ENCODE measurements around the gene KCNC3. TPM values are rescaled to one million over a fixed set of nuclear protein-coding genes. Genes with fewer than 3 reads are reported as not detected.
A peak's percentile ranks its signal among the peaks of the same experiment; 100 is the strongest.
"Not testable (repeated sequence)": the region's sequence is repeated elsewhere in the genome, so short reads cannot be mapped to it uniquely, and the experiment has no call there.

The KCNC3 gene
- total RNA-seq, 4 donors from 2014 or later: 0.27 to 0.64 (median 0.49) TPM

DNA sequence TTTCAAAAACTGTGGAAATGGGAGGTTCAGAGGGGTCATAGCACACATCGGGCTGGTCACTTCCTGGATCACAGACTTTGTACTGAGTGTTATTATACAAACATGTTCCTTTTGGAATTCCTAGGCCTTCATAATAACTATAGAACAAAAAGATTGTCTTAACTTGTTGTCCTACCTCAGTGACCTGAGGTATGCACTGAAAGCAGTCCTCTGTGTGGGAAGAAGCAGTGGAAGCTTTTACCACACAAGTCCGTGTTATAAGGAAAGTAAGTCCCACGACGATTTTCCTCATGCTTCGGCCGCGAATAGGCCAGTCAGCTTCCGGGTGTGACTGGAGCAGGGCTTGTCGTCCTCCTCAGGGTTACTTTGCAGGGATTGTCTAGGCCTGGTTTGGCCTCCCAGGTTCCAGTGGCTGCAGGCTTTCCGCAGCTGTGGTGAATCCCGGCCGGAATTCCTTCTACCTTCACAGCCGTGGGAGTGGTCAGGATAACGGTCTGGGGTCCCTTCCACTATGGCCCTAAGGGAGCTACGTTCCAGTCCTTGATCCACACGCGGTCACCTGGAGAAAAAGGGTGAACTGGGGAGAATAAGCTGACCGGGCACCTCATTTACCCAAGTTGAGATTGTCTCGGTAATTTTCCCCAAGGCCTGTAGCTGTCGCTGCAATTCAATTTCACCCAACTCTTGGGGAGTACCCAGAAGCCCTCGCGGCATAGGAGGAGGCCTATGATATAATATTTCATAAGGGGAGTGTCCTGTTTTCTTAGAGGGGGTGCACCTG is 20.3 kb upstream of the KCNC3 start:
- Histone ChIP-seq H3K36me3 (no peaks in the 10 kb centered on the region), H3K27ac (no peak overlapping the region), H3K4me3 (no peak overlapping the region), H3K27me3 (no peaks in the 10 kb centered on the region), H3K4me1 (no peaks in the 10 kb centered on the region), H3K9me3 (no peaks in the 10 kb centered on the region)
- intact Hi-C loops (cut with DNase I; ENCODE audit: low total_unique reads): no loop called here
- DNase-seq: no peak
- WGBS, 2 donors (ENCODE audit: low coverage in 1 of 2): 60 to 64% methylated on average over 3 to 22 of the region's 22 CpGs
- in situ Hi-C loops (cut with MboI; ENCODE audit: low pct_ligation_motif_present in 1 of 4, low pct_unique_long_range_greater_than_20kb in 1 of 4, low sequenced_read_pairs in 3 of 4): loop anchor here (10.0 to 25.0 kb wide), 2 partner anchors 113 to 435 kb away; no protein-coding TSS in a partner anchor
- TF ChIP-seq EP300 (IDR thresholded peaks at IDR 0.05; ENCODE audit: low read depth) (no peak), POLR2A (IDR thresholded peaks at IDR 0.05) (no peak), POLR2AphosphoS5 (IDR thresholded peaks at IDR 0.05) (no peak)
- TF ChIP-seq, protein P1, sequence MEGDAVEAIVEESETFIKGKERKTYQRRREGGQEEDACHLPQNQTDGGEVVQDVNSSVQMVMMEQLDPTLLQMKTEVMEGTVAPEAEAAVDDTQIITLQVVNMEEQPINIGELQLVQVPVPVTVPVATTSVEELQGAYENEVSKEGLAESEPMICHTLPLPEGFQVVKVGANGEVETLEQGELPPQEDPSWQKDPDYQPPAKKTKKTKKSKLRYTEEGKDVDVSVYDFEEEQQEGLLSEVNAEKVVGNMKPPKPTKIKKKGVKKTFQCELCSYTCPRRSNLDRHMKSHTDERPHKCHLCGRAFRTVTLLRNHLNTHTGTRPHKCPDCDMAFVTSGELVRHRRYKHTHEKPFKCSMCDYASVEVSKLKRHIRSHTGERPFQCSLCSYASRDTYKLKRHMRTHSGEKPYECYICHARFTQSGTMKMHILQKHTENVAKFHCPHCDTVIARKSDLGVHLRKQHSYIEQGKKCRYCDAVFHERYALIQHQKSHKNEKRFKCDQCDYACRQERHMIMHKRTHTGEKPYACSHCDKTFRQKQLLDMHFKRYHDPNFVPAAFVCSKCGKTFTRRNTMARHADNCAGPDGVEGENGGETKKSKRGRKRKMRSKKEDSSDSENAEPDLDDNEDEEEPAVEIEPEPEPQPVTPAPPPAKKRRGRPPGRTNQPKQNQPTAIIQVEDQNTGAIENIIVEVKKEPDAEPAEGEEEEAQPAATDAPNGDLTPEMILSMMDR (IDR thresholded peaks at IDR 0.05): no peak

DNA sequence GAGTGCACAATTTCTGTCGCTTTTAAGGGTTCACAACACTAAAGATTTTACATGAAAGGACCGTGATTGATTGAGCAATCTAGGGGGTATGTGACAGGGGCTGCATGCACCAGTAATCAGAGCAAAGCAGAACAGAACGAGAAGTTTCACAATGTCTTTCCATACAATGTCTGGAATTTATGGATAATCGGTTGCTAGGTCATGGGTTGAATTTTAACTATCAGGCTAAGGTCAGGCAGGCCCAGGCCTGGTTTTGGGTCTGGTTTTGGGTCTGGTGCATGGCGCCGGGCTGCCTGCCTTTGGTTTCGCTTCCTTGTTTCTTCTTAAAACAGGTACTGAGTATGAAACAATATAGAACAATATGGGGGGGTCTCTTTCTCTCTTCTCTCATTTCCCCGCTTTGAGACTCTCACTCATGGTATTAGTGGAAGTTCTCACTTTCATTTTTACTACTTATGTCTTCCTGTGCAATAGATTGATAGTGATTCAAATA is 18.0 kb upstream of the KCNC3 start:
- H3K27ac ChIP-seq; in situ Hi-C loops (cut with MboI; ENCODE audit: low pct_ligation_motif_present in 1 of 4, low pct_unique_long_range_greater_than_20kb in 1 of 4, low sequenced_read_pairs in 3 of 4); H3K4me1 ChIP-seq; intact Hi-C loops (cut with DNase I; ENCODE audit: low total_unique reads); H3K9me3 ChIP-seq; H3K27me3 ChIP-seq; H3K36me3 ChIP-seq; DNase-seq; H3K4me3 ChIP-seq: not testable (repeated sequence)
- whole genome bisulfite sequencing, 2 donors (ENCODE audit: low coverage in 1 of 2): 67 to 76% methylated on average over 7 to 8 of the region's 8 CpGs

DNA sequence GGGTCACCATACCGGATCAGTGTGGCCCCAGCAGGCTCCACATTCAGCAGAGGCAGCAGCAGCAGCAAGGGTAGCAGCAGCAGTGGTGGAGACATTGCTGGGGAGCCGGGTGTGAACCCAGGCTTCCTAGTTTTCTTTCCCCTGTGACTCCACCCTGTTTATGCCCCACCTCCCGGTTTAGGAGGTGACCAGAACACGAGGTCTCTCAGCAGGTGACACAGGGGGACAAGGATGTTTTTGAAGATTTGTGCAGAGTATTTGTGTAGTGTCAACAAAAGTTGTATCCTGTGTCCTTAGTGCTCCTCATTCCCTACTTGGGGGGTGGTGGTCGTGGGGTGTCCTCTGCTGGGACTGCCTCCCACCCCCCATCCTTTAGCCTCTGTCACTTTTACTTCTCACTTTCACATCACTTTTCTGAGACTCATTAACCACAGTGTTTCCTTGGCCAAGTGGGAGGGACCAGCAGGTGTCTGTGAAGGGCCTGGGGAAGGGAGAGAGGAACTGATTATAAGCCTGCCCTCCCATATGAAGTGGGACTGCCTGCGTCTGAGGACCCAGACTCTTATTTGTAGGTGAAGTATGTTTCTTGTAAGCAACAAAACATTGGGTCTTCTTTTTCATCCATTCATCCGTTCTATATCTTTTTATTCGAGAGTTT is 15.6 kb upstream of the KCNC3 start:
- no peak for DNase-seq
- Histone ChIP-seq H3K36me3 (no peaks in the 10 kb centered on the region), H3K9me3 (no peaks in the 10 kb centered on the region), H3K27me3 (no peaks in the 10 kb centered on the region), H3K4me1 (no peaks in the 10 kb centered on the region), H3K27ac (no peak overlapping the region), H3K4me3 (no peak overlapping the region)
- TF ChIP-seq POLR2A (IDR thresholded peaks at IDR 0.05) (peak; percentile 24), EP300 (IDR thresholded peaks at IDR 0.05; ENCODE audit: low read depth) (no peak), POLR2AphosphoS5 (IDR thresholded peaks at IDR 0.05) (no peak)
- TF ChIP-seq, protein P1 (IDR thresholded peaks at IDR 0.05): no peak
- in situ Hi-C loops (cut with MboI; ENCODE audit: low pct_ligation_motif_present in 1 of 4, low pct_unique_long_range_greater_than_20kb in 1 of 4, low sequenced_read_pairs in 3 of 4): no loop called here
- intact Hi-C loops (cut with DNase I; ENCODE audit: low total_unique reads): no loop called here
- WGBS, 2 donors (ENCODE audit: low coverage in 1 of 2): 53 to 90% methylated on average over 4 to 8 of the region's 8 CpGs

DNA sequence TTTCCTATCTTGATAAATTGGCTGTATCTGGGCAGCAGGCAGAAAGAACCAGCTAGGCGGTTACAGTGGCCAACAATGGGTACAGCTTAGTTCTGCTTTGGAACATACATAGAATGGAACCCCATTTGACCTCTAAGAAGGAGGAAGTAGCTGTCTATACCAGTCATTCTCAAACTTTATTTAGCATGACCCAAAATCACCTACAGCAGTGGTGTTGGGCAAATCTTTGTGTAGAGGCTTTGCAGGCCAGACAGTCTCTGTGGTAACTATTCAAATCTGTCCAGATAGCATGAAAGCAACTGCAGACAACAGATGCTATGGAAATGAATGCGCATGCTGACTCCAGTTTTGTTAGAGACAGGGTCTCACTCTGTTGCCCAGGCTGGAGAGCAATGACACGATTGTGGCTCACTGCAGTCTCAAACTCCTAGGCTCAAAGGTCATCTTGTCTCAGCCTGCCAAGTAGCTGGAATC is 12.0 kb upstream of the KCNC3 start:
- TF ChIP-seq EP300 (IDR thresholded peaks at IDR 0.05; ENCODE audit: low read depth): no peak
- no peak for TF ChIP-seq POLR2A (IDR thresholded peaks at IDR 0.05)
- TF ChIP-seq, protein P1 (IDR thresholded peaks at IDR 0.05): no peak
- no peak for TF ChIP-seq POLR2AphosphoS5 (IDR thresholded peaks at IDR 0.05)
- H3K4me3 ChIP-seq: no peak overlapping the region
- H3K27me3 ChIP-seq: no peaks in the 10 kb centered on the region
- H3K9me3 ChIP-seq: no peaks in the 10 kb centered on the region
- intact Hi-C loops (cut with DNase I; ENCODE audit: low total_unique reads) (no loop called here), in situ Hi-C loops (cut with MboI; ENCODE audit: low pct_ligation_motif_present in 1 of 4, low pct_unique_long_range_greater_than_20kb in 1 of 4, low sequenced_read_pairs in 3 of 4) (no loop called here)
- no peaks in the 10 kb centered on the region for H3K4me1 ChIP-seq
- H3K27ac ChIP-seq: no peak overlapping the region
- 75% methylated on average over 3 of the region's 3 CpGs; no CpG with 5 or more reads in 1 of the 2 donors for WGBS, 2 donors (ENCODE audit: low coverage in 1 of 2)
- no peaks in the 10 kb centered on the region for H3K36me3 ChIP-seq
- no peak for DNase-seq

All from transverse colon (tissue), 4 donors.